ENCODE data around the gene TSKS.

DNA sequence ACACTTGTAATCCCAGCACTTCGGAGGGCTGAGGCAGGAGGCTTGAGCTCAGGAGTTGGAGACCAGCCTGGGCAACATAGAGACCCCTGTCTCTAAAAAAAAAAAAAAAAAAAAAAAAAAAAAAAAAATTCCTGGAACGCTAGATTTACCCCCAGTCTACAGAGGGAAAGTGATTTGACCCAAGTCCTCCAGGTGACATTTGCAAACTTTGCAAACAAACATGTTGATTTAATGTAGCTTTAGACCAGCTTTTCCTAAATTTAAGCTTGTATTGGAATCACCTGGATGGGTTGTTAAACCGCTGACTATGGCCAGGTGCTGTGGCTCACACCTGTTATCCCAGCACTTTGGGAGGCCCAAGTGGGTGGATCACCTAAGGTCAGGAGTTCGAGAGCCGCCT is 63.7 kb downstream of the TSKS start:
- TF ChIP-seq, protein P1, sequence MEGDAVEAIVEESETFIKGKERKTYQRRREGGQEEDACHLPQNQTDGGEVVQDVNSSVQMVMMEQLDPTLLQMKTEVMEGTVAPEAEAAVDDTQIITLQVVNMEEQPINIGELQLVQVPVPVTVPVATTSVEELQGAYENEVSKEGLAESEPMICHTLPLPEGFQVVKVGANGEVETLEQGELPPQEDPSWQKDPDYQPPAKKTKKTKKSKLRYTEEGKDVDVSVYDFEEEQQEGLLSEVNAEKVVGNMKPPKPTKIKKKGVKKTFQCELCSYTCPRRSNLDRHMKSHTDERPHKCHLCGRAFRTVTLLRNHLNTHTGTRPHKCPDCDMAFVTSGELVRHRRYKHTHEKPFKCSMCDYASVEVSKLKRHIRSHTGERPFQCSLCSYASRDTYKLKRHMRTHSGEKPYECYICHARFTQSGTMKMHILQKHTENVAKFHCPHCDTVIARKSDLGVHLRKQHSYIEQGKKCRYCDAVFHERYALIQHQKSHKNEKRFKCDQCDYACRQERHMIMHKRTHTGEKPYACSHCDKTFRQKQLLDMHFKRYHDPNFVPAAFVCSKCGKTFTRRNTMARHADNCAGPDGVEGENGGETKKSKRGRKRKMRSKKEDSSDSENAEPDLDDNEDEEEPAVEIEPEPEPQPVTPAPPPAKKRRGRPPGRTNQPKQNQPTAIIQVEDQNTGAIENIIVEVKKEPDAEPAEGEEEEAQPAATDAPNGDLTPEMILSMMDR (conservative IDR thresholded peaks at IDR 0.05; ENCODE audit: low read length), result no peak
- no peak for TF ChIP-seq EZH2phosphoT487 (IDR thresholded peaks at IDR 0.05; ENCODE audit: borderline replicate concordance, low read depth, low read length)

Data from OCI-LY7 (cell line).